ENCODE data around the gene TPSD1. TPM values are rescaled to one million over a fixed set of nuclear protein-coding genes. Genes with fewer than 3 reads are reported as not detected.
"Not testable (repeated sequence)": the region's sequence is repeated elsewhere in the genome, so short reads cannot be mapped to it uniquely, and the experiment has no call there.

The TPSD1 gene
- total and polyA plus RNA-seq, 2 experiments from 2014 or later = not detected

DNA sequence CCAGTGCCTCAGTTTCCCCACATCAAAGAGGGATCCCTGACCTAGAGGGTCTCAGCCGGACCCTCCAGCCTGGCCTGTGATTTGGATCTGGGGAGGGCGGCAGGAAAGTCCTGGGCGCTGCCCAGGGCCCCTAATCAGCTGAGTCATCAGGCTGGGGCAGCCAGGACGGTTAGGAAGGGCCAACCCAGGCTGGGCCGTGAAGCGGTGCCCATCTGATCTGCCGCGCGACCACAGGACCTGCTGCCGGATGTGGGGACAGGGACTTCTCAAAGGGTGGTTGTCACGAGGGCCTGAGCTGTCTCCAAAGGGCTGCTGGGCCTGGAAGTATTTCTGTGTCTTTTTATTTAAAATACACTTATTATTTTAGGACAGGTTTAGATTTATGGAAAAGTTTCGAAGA lies 11.0 kb upstream of the TPSD1 start:
- no peak overlapping the region for H3K9ac ChIP-seq
- no peak overlapping the region for H3K4me2 ChIP-seq (ENCODE audit: unreplicated experiment)
- in situ Hi-C loops (cut with MboI) = no loop called here
- peaks cover 10% of the 10 kb centered on the region; the same call in 1 of the 2 replicates for H3K27me3 ChIP-seq (replicated peaks; ENCODE audit: insufficient read depth)
- H3K36me3 ChIP-seq (ENCODE audit: low read depth) = no peaks in the 10 kb centered on the region
- no peak overlapping the region for H3K4me3 ChIP-seq
- H2AFZ ChIP-seq = no peak overlapping the region
- no peaks in the 10 kb centered on the region for H3F3A ChIP-seq (ENCODE audit: insufficient read depth)
- WGBS, 2 experiments (ENCODE audit: low coverage in 1 of 2, low lambda C conversion rate in 2 of 2, missing lambda C conversion rate in 2 of 2) = 63 to 65% methylated on average over 11 to 12 of the region's 12 CpGs
- H3K79me2 ChIP-seq (ENCODE audit: insufficient read depth) = no peaks in the 10 kb centered on the region
- H4K20me1 ChIP-seq (ENCODE audit: insufficient read depth) = no peaks in the 10 kb centered on the region
- no peaks in the 10 kb centered on the region for H3K9me3 ChIP-seq (ENCODE audit: low read depth)
- TF ChIP-seq EZH2phosphoT487 (IDR thresholded peaks at IDR 0.05; ENCODE audit: insufficient read depth, low read depth) (no peak), EZH2 (IDR thresholded peaks at IDR 0.05; ENCODE audit: insufficient read depth, poor library complexity, severe bottlenecking) (no peak)
- H3K9me2 ChIP-seq (ENCODE audit: insufficient read depth) = no peaks in the 10 kb centered on the region
- H3K27ac ChIP-seq = no peak overlapping the region
- DNase-seq = no peak
- H3K4me1 ChIP-seq (ENCODE audit: insufficient read depth) = no peaks in the 10 kb centered on the region

DNA sequence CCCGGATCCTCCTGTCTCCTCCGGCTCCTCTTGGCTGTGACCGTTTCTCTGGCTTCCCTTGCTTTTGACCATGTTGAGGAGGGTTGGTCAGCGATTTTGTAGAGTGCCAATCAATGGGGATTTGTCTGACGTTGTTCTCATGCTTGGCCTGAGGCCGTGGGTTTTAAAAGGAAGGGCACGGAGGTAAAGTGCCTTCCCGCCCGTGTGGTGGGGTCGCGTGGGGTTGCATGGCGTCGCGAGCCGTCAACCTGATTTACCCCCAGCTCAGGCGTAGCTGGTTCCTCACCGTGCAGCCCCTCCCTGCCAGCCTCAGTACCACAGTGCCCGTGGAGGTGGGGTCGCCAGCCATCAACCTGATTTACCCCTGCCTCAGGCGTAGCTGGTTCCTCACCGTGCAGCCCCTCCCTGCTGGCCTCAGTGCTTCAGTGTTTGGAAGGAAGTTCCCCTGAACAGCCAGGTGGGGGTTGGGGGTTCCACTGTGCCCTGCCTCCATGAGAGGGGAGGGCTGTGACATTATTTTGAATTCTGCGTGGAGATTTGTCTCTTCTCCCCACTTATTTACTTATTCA lies 10.3 kb upstream of the TPSD1 start:
- in situ Hi-C loops (cut with MboI) = no loop called here
- Histone ChIP-seq H3K9ac (no peak overlapping the region), H3K36me3 (ENCODE audit: low read depth) (no peaks in the 10 kb centered on the region), H3F3A (ENCODE audit: insufficient read depth) (no peaks in the 10 kb centered on the region), H3K4me2 (ENCODE audit: unreplicated experiment) (no peak overlapping the region), H2AFZ (no peak overlapping the region), H4K20me1 (ENCODE audit: insufficient read depth) (no peaks in the 10 kb centered on the region), H3K27me3 (replicated peaks; ENCODE audit: insufficient read depth) (peaks cover 10% of the 10 kb centered on the region; the same call in 1 of the 2 replicates), H3K9me3 (ENCODE audit: low read depth) (no peaks in the 10 kb centered on the region), H3K4me3 (no peak overlapping the region), H3K4me1 (ENCODE audit: insufficient read depth) (no peaks in the 10 kb centered on the region), H3K27ac (no peak overlapping the region), H3K9me2 (ENCODE audit: insufficient read depth) (no peaks in the 10 kb centered on the region), H3K79me2 (ENCODE audit: insufficient read depth) (no peaks in the 10 kb centered on the region)
- no peak for DNase-seq
- 43 to 45% methylated on average over 22 of the region's 22 CpGs for WGBS, 2 experiments (ENCODE audit: low coverage in 1 of 2, low lambda C conversion rate in 2 of 2, missing lambda C conversion rate in 2 of 2)
- no peak for TF ChIP-seq EZH2 (IDR thresholded peaks at IDR 0.05; ENCODE audit: insufficient read depth, poor library complexity, severe bottlenecking)
- no peak for TF ChIP-seq EZH2phosphoT487 (IDR thresholded peaks at IDR 0.05; ENCODE audit: insufficient read depth, low read depth)

DNA sequence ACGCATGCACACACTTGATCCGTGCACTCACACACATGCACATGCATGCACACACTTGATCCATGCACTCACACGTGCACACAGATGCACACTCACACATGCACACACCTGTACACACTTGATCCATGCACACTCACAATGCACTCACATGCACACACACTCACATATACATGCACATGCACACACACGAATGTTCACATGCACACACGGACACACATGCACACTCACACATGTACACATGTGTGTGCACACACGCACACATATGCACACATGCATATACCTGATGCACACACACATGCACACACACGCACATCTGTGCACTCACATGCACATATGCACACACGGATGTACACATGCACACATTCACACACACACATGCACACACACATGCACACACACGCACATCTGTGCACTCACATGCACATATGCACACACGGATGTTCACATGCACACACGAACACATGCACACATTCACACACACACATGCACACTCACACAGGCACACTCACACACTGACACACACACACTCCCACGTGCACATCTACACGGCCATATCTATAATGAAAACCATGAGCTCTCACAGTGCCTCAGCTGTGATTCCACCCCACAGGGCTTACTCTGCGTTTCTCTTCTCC lies 7.8 kb upstream of the TPSD1 start:
- WGBS, 2 experiments (ENCODE audit: low coverage in 1 of 2, low lambda C conversion rate in 2 of 2, missing lambda C conversion rate in 2 of 2) = 63 to 64% methylated on average over 10 to 12 of the region's 14 CpGs
- H2AFZ ChIP-seq; H3K9me2 ChIP-seq (ENCODE audit: insufficient read depth); H3F3A ChIP-seq (ENCODE audit: insufficient read depth); H3K4me3 ChIP-seq; H3K27ac ChIP-seq; H3K4me1 ChIP-seq (ENCODE audit: insufficient read depth); H3K27me3 ChIP-seq (replicated peaks; ENCODE audit: insufficient read depth); H3K36me3 ChIP-seq (ENCODE audit: low read depth); in situ Hi-C loops (cut with MboI); H3K4me2 ChIP-seq (ENCODE audit: unreplicated experiment); H3K9ac ChIP-seq; H4K20me1 ChIP-seq (ENCODE audit: insufficient read depth); H3K79me2 ChIP-seq (ENCODE audit: insufficient read depth); DNase-seq; H3K9me3 ChIP-seq (ENCODE audit: low read depth): not testable (repeated sequence)

DNA sequence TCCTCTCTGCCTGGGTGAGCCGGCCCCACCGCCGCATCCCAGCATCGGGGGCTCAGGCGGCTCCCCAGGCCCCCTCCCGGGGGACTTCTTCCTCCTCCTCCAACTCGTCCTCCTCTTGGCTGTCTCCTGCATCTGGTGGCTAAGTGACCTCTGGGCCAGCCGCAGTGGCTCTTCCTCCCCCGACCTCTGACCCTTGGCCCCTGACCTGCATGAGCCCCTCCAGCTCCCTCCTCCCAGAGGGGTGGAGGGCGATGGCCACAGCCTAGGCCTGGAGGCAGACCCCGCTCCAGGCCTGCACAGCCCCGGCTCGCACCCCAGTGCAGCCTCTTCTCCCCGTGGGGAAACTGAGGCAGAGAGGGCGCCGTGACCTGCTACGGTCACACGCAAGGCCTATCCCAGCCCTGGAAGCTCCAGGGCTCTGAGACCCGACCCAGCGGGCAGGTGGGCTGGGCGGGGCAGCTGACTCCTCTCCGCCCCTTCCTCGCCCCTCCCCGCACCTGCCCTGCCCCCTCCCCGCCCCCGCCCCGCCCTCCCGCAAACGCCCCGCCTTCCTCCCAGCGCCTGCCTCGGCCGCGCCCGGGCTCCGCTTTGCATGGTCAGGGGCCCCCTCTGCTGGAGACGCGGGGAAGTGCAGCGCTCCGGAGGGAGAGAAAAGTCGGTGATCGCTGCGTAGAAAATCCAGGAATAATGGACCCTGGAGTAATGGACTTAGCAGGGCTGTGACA lies 6.7 kb upstream of the TPSD1 start:
- H4K20me1 ChIP-seq (ENCODE audit: insufficient read depth) = not testable (repeated sequence)

DNA sequence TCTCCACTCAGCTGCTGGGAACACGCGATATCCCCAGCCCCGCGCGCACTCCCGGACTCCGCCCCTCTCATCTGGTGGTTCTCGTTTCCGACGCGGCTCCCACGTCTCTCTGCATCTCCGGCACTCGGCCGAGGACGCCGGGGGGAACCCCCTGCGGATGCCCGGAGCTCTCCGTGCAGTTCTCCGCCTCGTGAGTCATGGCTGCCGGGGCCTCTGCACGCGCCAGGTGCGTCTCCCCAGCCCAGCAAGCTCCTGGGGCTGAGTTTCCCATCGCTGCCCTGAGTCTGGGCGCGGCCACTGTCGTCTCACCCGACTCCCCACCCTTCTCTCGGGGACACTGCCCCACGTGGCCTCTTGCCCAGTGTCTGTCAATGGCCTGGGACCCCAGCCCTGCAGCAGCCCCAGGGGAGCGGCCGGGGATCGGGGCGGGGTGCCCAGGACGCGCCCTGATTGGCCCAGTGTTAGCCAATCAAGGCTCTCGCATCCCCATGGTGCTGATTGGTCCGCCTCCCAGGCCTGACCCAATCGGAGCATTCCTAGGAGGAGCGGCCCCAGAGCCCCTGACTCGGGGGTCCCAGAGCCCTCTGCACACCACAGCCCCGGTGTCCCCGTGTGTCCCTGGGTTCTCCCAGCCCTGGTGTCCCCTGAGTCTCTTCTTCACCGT lies 2.0 kb upstream of the TPSD1 start:
- H3K4me3 ChIP-seq; H3K9ac ChIP-seq; H3K9me3 ChIP-seq (ENCODE audit: low read depth); H4K20me1 ChIP-seq (ENCODE audit: insufficient read depth); H3K27ac ChIP-seq; H3K4me1 ChIP-seq (ENCODE audit: insufficient read depth); in situ Hi-C loops (cut with MboI); DNase-seq; H3F3A ChIP-seq (ENCODE audit: insufficient read depth); H3K36me3 ChIP-seq (ENCODE audit: low read depth); H3K4me2 ChIP-seq (ENCODE audit: unreplicated experiment); H3K27me3 ChIP-seq (replicated peaks; ENCODE audit: insufficient read depth); H2AFZ ChIP-seq; H3K9me2 ChIP-seq (ENCODE audit: insufficient read depth); H3K79me2 ChIP-seq (ENCODE audit: insufficient read depth): not testable (repeated sequence)
- no CpG with 5 or more reads among the region's 47 CpGs for WGBS, 2 experiments (ENCODE audit: low coverage in 1 of 2, low lambda C conversion rate in 2 of 2, missing lambda C conversion rate in 2 of 2)

More for the DNA sequence above, 6.7 kb upstream of the TPSD1 start:
- in situ Hi-C loops (cut with MboI); H3F3A ChIP-seq (ENCODE audit: insufficient read depth); DNase-seq; H3K4me2 ChIP-seq (ENCODE audit: unreplicated experiment); H3K27ac ChIP-seq; H3K27me3 ChIP-seq (replicated peaks; ENCODE audit: insufficient read depth); H3K4me3 ChIP-seq; H3K36me3 ChIP-seq (ENCODE audit: low read depth); H3K9me2 ChIP-seq (ENCODE audit: insufficient read depth); H2AFZ ChIP-seq; H3K9ac ChIP-seq; H3K4me1 ChIP-seq (ENCODE audit: insufficient read depth); H3K79me2 ChIP-seq (ENCODE audit: insufficient read depth); H3K9me3 ChIP-seq (ENCODE audit: low read depth): not testable (repeated sequence)
- 36 to 50% methylated on average over 3 to 5 of the region's 43 CpGs for WGBS, 2 experiments (ENCODE audit: low coverage in 1 of 2, low lambda C conversion rate in 2 of 2, missing lambda C conversion rate in 2 of 2)

DNA sequence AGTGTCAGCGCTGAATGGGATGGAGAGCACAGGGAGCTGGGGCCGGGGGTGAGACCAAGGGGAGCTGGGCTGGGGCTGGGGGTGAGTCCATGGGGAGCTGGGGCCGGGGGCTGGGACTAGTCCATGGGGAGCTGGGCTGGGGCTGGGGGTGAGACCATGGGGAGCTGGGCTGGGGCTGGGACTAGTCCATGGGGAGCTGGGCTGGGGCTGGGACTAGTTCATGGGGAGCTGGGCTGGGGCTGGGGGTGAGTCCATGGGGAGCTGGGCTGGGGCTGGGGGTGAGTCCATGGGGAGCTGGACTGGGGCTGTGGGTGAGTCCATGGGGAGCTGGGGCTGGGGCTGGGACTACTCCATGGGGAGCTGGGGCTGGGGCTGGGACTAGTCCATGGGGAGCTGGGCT lies 1.0 kb upstream of the TPSD1 start:
- H3K27ac ChIP-seq; H3K9me2 ChIP-seq (ENCODE audit: insufficient read depth); H3K27me3 ChIP-seq (replicated peaks; ENCODE audit: insufficient read depth); H4K20me1 ChIP-seq (ENCODE audit: insufficient read depth); H3K9ac ChIP-seq; in situ Hi-C loops (cut with MboI); H3F3A ChIP-seq (ENCODE audit: insufficient read depth); H3K79me2 ChIP-seq (ENCODE audit: insufficient read depth); H3K4me3 ChIP-seq; DNase-seq; H3K4me1 ChIP-seq (ENCODE audit: insufficient read depth); H3K9me3 ChIP-seq (ENCODE audit: low read depth); H3K36me3 ChIP-seq (ENCODE audit: low read depth); H3K4me2 ChIP-seq (ENCODE audit: unreplicated experiment); H2AFZ ChIP-seq: not testable (repeated sequence)
- WGBS, 2 experiments (ENCODE audit: low coverage in 1 of 2, low lambda C conversion rate in 2 of 2, missing lambda C conversion rate in 2 of 2) = 93% methylated on average over 3 of the region's 3 CpGs; no CpG with 5 or more reads in 1 of the 2 experiments
